Fibroblast of the aortic adventitia (primary cell): ENCODE measurements around the gene SOX9. TPM values are rescaled to one million over a fixed set of nuclear protein-coding genes. Genes with fewer than 3 reads are reported as not detected.
A peak's percentile ranks its signal among the peaks of the same experiment; 100 is the strongest.

Source experiments
- DNase-seq: peaks from one replicate; pipeline ENCODE4 v3.0.0-alpha.2; 2010; ENCODE audit warnings: low read depth
- H3K4me3 ChIP-seq: 2 replicates; pipeline ENCODE4 v1.5.1; 2011; ENCODE audit warnings: low read depth, mild to moderate bottlenecking, control low read depth, low read length, moderate library complexity
- total RNA-seq: library from RNA; depleted of rRNA; stranded (reverse); fragments of >200 nt; gene quantifications from 2 replicates; pipeline ENCODE4 v1.2.3, GENCODE V29; 2012; ENCODE audit warnings: low replicate concordance
- TF ChIP-seq, protein P1 (sequence below): IDR thresholded peaks from 2 replicates; pipeline ENCODE4 v1.5.1; 2011; ENCODE audit warnings: mild to moderate bottlenecking, low read length, control low read depth, inconsistent platforms; ENCODE audit not compliant: insufficient read depth

The SOX9 gene
- total RNA-seq, 1 donor: 2.1 TPM

DNA sequence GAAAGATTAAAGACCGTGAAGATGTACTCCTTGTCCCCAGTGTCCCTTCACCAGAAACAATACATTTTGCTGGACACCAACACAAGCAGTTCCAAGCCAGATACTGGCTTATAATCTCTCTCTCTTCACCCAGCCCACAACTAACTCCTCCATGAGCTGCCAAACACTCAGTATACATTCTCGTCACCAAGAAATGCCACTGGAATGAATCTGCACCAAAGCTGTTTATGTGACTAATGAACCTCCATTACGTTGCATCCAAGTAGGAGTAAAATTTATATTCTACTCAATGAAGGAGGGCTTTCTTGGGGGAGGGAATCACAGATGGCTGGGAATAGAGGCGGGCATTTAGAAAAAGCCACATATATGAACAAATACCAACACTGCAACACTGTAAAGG is 20.9 kb upstream of the SOX9 start:
- H3K4me3 ChIP-seq: no peak overlapping the region
- DNase-seq: no peak
- TF ChIP-seq, protein P1, sequence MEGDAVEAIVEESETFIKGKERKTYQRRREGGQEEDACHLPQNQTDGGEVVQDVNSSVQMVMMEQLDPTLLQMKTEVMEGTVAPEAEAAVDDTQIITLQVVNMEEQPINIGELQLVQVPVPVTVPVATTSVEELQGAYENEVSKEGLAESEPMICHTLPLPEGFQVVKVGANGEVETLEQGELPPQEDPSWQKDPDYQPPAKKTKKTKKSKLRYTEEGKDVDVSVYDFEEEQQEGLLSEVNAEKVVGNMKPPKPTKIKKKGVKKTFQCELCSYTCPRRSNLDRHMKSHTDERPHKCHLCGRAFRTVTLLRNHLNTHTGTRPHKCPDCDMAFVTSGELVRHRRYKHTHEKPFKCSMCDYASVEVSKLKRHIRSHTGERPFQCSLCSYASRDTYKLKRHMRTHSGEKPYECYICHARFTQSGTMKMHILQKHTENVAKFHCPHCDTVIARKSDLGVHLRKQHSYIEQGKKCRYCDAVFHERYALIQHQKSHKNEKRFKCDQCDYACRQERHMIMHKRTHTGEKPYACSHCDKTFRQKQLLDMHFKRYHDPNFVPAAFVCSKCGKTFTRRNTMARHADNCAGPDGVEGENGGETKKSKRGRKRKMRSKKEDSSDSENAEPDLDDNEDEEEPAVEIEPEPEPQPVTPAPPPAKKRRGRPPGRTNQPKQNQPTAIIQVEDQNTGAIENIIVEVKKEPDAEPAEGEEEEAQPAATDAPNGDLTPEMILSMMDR: no peak

DNA sequence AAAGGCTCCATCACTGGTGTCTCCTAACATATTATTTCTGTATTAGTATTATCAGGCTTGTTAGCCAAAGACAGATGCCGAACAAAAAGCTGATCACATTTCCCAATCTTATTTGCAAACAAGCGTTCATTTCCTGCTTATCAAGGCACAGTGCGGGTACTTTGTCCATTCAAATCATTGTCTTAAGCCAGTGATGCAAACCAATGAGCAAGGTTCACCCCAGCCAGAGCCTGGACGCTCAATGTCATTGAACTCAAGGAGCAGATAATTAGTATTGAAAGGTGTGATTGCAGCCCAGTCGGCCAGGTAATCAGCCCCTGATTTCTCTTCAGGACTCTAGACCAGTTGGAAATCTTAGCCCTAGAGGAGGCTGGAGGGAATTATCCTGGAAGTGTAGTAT is 20.4 kb upstream of the SOX9 start:
- no peak for DNase-seq
- no peak overlapping the region for H3K4me3 ChIP-seq

DNA sequence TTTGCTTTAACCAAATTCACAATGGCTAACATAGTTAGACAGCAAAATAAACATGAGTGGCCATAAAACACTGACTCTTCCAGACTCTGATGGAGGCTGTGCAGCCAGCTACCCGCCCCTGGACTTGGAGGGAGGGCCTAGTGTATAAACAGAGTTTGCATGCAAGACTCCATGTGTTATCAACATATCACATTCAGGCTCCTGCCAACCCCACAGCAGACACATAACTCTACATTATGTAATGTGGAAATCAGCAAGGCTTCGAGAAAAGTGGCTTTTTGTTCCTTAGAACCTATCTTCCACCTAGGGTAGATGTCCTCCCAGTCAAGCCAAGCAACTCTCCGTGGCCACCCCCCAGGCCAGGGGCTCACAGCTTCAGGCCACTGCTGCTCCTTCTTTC is 19.3 kb upstream of the SOX9 start:
- no peak overlapping the region for H3K4me3 ChIP-seq
- TF ChIP-seq, protein P1: no peak
- no peak for DNase-seq

More for the DNA sequence above, 20.4 kb upstream of the SOX9 start:
- TF ChIP-seq, protein P1: no peak

DNA sequence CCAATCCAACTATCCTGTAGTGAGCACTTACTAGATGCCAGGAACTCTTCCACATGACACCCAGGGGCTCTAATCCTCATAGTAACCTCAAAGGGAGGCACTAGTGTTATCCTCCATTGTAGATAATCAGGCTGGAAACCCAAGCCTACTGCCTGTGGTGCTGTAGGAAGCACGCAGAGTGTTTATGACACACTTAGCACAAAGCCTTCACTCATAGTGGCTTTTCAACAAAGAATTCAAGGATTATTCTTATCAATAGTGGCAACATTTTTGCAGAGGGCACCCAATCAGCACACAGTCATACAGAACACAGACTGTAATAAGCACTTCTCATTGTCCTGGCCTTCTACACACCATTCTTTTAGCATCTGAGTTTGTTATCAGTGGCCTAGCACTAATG is 18.5 kb upstream of the SOX9 start:
- TF ChIP-seq, protein P1: no peak
- no peak overlapping the region for H3K4me3 ChIP-seq
- no peak for DNase-seq

DNA sequence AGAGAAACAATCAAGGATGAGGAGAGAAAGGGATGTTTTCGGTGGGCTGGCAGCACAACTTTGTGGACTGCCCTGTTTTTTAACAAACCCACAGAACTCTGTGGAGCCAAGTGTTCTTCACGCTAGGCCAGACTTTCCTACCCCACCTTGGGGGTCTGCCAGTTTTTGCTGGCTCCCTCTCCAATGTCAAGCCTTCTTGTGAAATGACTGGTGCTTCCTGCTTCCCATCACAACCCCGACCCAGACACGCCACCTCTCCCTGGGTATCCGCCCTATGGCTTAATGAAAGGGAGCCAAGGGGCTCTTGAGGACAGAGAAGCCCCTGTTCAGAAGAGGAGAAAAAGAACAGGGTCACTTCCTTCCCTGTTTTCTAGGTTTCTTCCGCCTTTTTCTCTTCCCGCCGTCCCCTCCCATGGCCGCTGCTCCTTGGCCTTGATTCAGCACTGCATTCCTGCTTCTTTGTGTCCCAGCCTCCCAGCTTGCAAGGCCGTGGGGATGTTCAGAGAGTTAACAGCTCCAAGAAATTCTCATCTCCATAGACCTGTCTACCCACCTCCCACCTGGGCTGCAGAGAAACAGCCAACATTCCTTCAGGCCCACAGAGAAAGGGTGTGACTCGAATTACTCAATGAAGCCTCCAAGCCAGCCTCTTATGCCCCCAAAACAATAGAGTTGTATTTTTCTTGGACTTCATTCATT is 16.5 kb upstream of the SOX9 start:
- peak; percentile 36 for DNase-seq
- no peak overlapping the region for H3K4me3 ChIP-seq
- TF ChIP-seq, protein P1: no peak

DNA sequence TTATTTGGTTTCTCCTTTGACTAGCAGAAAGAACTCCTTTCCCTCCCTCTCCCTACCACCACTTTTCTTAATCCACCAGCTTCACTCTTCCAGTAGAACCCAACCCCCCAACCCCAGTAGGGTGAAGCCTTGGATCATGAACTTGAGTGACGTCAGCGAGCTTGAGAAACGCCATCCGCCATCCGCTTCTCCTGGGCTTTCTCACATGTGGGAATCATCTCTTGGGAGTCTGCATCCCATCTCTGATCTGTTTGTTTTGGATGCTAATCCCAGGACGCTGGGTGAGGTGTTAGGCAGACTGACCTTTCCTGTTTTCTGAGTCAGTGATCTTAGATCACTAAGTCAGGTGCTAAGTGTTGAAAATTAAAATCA is 16.0 kb upstream of the SOX9 start:
- TF ChIP-seq, protein P1: no peak
- no peak for DNase-seq
- H3K4me3 ChIP-seq: no peak overlapping the region

DNA sequence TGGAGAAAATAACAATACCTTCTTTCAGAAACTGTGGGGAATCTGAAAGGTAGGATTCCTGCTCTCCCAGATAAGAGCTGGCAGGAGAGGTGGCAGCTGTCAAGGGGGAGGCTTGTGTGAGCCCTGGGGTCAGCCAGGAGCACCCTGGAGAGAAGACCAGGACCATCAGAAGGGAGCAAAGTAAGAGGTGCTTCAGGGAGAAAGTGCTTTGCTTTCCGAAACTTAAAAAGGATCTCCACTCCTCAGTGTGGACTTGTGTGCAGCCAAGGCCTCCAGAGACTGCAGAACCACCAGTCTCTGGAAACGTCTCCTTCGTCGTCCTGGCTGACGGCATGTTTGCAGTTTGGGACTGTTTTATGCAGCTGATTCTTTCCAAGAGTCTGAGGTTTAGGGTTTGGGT is 13.7 kb upstream of the SOX9 start:
- no peak overlapping the region for H3K4me3 ChIP-seq
- TF ChIP-seq, protein P1: no peak
- no peak for DNase-seq
